K562 (cell line): Measurements from ENCODE around the gene ABT1. TPM values are rescaled to one million over a fixed set of nuclear protein-coding genes. Genes with fewer than 3 reads are reported as not detected.

ENCODE experiments used
- ATF7 ChIP-seq: fragments of 450-650 bp; IDR thresholded peaks from 2 replicates; pipeline ENCODE4 v1.7.1; 2014; ENCODE audit warnings: mild to moderate bottlenecking, moderate library complexity
- CEBPB ChIP-seq: fragments of 450-650 bp; IDR thresholded peaks from 2 replicates; pipeline ENCODE4 v1.6.1; 2016; ENCODE audit warnings: missing genetic modification characterization, missing compliant biosample characterization
- GTF2A2 ChIP-seq: IDR thresholded peaks from 2 replicates; pipeline ENCODE4 v1.6.1; 2016; ENCODE audit warnings: mild to moderate bottlenecking, missing genetic modification characterization, missing compliant biosample characterization
- KAT2B ChIP-seq: IDR thresholded peaks from one replicate; pipeline ENCODE4 v1.6.1; 2012; ENCODE audit warnings: low read depth, mild to moderate bottlenecking, control low read depth, inconsistent platforms, low read length, moderate library complexity
- NFE2 ChIP-seq: IDR thresholded peaks from 2 replicates; pipeline ENCODE4 v1.6.1; 2014; ENCODE audit warnings: antibody characterized with exemption, low read depth
- PRMT5 ChIP-seq: sonication (generic); formaldehyde crosslinking; IDR thresholded peaks from 2 replicates; pipeline ENCODE4 v1.5.0; 2020; ENCODE audit warnings: missing genetic modification reagents
- PRPF4 ChIP-seq: fragments of 200-400 bp; formaldehyde crosslinking; IDR thresholded peaks from one replicate; pipeline ENCODE4 v1.6.1; 2017; ENCODE audit warnings: low read length, low read depth, mild to moderate bottlenecking; ENCODE audit not compliant: insufficient read depth, poor library complexity, severe bottlenecking
- SIX5 ChIP-seq, 2 experiments: IDR thresholded peaks; 2 replicates each; pipeline ENCODE4 v1.6.1; 2011; ENCODE audit warnings: low read length in 2 of 2, borderline replicate concordance in 1 of 2, low read depth in 1 of 2, mild to moderate bottlenecking in 1 of 2, moderate library complexity in 1 of 2; ENCODE audit not compliant: insufficient read depth in 1 of 2
- SMARCA5 ChIP-seq: fragments of 450-650 bp; IDR thresholded peaks from 2 replicates; pipeline ENCODE4 v1.6.1; 2016
- U2AF1 ChIP-seq: fragments of 200-400 bp; formaldehyde crosslinking; optimal IDR thresholded peaks from 2 replicates; pipeline ENCODE3; 2017; ENCODE audit warnings: mild to moderate bottlenecking, low read depth, low read length, moderate library complexity
- ZBTB8A ChIP-seq: fragments of 450-650 bp; IDR thresholded peaks from 2 replicates; pipeline ENCODE4 v1.6.1; 2018; ENCODE audit warnings: mild to moderate bottlenecking, moderate library complexity; ENCODE audit not compliant: partially characterized antibody
- ZNF197 ChIP-seq: fragments of 200-800 bp; sonication (Bioruptor generic); IDR thresholded peaks from 2 replicates; pipeline ENCODE4 v1.6.1; 2016; ENCODE audit warnings: low read depth, missing genetic modification characterization, missing compliant biosample characterization
- ZNF764 ChIP-seq: fragments of 250-450 bp; sonication (Bioruptor Pico); IDR thresholded peaks from 2 replicates; pipeline ENCODE4 v1.4.0; 2020; ENCODE audit warnings: low read depth, mild to moderate bottlenecking, moderate library complexity
- polyA plus RNA-seq, 8 experiments: library from polyadenylated mRNA; depleted of rRNA in 4 of 8; stranded (reverse) in 5 of 8; unstranded in 3 of 8; fragments of >200 nt; fragmentation: Nextera tagmentation in 2 of 8; fragmentation: Illumina TruSeq in 1 of 8; extraction: Ambion mirVana in 2 of 8; extraction: Trizol in 1 of 8; gene quantifications; 2 replicates each; pipeline versions ENCODE4 v1.2.1 to v1.2.3, GENCODE V29; 2011 to 2014; ENCODE audit warnings: inconsistent platforms in 1 of 8, missing spikeins in 1 of 8
- total RNA-seq, 7 experiments: library from RNA; depleted of rRNA in 6 of 7; stranded (reverse); fragments of >200 nt in 6 of 7; fragmentation: Illumina TruSeq in 2 of 7; extraction: Trizol in 2 of 7; gene quantifications; 2 replicates each; pipeline versions ENCODE4 v1.2.1 to v1.2.3, GENCODE V29; 2011 to 2021; ENCODE audit warnings: low replicate concordance in 1 of 7
- TF ChIP-seq, protein P1 (sequence below), 2 experiments: fragments of 450-650 bp; conservative IDR thresholded peaks; 2 replicates each; pipeline ENCODE4 v1.6.1; 2017; ENCODE audit warnings: mild to moderate bottlenecking in 2 of 2, moderate library complexity in 2 of 2
- TF ChIP-seq, protein P2 (sequence below): fragments of 450-650 bp; IDR thresholded peaks from 2 replicates; pipeline ENCODE4 v1.6.1; 2016; ENCODE audit warnings: antibody characterized with exemption
- TF ChIP-seq, protein P3 (sequence below): sonication (generic); formaldehyde crosslinking; IDR thresholded peaks from 2 replicates; pipeline ENCODE4 v1.8.0; 2023; ENCODE audit warnings: mild to moderate bottlenecking, missing genetic modification reagents
- TF ChIP-seq, protein P4 (sequence below): fragments of 450-650 bp; formaldehyde crosslinking; IDR thresholded peaks from 2 replicates; pipeline ENCODE4 v1.4.0; 2020; ENCODE audit warnings: mild to moderate bottlenecking, moderate library complexity
- TF ChIP-seq, protein P5 (sequence below): sonication (generic); IDR thresholded peaks from 2 replicates; pipeline ENCODE4 v1.6.1; 2016

ABT1 gene
- total and polyA plus RNA-seq, 9 of the 15 experiments (the other 6 are each of a cell fraction or from before 2014, with no cell fraction given) = 8.8 to 52.7 (median 40.7) TPM

DNA sequence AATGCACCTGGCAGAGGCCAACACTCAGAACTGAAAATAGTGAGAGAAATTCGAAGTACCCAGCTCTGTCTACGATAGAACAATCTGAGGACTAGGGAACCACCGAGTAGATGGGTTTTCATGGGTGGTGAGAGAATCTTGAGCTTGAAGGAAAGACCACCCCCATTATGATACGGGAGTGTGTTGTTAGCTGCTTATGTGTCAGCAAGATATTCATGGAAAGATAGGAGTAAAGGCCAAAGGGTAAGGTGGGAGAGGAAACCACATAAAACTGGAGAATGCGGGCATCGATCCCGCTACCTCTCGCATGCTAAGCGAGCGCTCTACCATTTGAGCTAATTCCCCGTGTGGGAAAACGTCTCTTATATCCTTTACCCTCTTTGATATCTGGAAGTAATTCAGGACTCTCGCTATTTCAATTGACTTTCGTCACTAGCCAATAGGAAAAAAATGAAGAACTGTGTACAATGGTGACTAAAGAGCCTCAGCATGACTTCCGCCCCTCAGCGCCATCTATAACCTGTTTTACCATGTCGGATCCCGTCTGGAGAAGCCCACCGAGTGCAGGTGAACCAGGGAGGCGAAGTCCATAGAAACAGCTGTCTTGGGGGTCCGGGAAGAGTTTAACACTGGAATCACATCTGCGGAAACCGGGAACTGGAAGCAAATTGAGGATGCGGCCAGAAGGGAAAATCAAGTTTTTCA is 25.0 kb upstream of the ABT1 start (continued):
- TF ChIP-seq, protein P1, sequence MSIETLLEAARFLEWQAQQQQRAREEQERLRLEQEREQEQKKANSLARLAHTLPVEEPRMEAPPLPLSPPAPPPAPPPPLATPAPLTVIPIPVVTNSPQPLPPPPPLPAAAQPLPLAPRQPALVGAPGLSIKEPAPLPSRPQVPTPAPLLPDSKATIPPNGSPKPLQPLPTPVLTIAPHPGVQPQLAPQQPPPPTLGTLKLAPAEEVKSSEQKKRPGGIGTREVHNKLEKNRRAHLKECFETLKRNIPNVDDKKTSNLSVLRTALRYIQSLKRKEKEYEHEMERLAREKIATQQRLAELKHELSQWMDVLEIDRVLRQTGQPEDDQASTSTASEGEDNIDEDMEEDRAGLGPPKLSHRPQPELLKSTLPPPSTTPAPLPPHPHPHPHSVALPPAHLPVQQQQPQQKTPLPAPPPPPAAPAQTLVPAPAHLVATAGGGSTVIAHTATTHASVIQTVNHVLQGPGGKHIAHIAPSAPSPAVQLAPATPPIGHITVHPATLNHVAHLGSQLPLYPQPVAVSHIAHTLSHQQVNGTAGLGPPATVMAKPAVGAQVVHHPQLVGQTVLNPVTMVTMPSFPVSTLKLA (conservative IDR thresholded peaks at IDR 0.05) = peak; percentile 66 to 68
- TF ChIP-seq ZBTB8A (peak; percentile 92), PRMT5 (CRISPR knock-in tag) (no peak), ZNF197 (0 out of 2 replicates have a peak, but pooled peaks have one; percentile 25), U2AF1 (no peak), PRPF4 (no peak), KAT2B (no peak), SIX5 (IDR thresholded peaks at IDR 0.05; ENCODE audit: borderline replicate concordance in 1 of 2, insufficient read depth in 1 of 2, low read depth in 1 of 2, low read length in 2 of 2) (no peak; a peak in 1 of 4 replicates), SMARCA5 (peak; percentile 2; the same call in 1 of the 2 replicates), ATF7 (peak; percentile 90), NFE2 (peak; percentile 81), GTF2A2 (tag) (no peak), ZNF764 (peak; percentile 90), CEBPB (tag) (no peak)
- TF ChIP-seq, protein P2, sequence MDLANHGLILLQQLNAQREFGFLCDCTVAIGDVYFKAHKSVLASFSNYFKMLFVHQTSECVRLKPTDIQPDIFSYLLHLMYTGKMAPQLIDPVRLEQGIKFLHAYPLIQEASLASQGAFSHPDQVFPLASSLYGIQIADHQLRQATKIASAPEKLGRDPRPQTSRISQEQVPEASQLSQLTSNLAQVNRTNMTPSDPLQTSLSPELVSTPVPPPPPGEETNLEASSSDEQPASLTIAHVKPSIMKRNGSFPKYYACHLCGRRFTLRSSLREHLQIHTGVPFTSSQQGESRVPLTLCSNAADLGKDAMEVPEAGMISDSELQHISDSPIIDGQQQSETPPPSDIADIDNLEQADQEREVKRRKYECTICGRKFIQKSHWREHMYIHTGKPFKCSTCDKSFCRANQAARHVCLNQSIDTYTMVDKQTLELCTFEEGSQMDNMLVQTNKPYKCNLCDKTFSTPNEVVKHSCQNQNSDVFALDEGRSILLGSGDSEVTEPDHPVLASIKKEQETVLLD = peak; percentile 93
- TF ChIP-seq, protein P3, sequence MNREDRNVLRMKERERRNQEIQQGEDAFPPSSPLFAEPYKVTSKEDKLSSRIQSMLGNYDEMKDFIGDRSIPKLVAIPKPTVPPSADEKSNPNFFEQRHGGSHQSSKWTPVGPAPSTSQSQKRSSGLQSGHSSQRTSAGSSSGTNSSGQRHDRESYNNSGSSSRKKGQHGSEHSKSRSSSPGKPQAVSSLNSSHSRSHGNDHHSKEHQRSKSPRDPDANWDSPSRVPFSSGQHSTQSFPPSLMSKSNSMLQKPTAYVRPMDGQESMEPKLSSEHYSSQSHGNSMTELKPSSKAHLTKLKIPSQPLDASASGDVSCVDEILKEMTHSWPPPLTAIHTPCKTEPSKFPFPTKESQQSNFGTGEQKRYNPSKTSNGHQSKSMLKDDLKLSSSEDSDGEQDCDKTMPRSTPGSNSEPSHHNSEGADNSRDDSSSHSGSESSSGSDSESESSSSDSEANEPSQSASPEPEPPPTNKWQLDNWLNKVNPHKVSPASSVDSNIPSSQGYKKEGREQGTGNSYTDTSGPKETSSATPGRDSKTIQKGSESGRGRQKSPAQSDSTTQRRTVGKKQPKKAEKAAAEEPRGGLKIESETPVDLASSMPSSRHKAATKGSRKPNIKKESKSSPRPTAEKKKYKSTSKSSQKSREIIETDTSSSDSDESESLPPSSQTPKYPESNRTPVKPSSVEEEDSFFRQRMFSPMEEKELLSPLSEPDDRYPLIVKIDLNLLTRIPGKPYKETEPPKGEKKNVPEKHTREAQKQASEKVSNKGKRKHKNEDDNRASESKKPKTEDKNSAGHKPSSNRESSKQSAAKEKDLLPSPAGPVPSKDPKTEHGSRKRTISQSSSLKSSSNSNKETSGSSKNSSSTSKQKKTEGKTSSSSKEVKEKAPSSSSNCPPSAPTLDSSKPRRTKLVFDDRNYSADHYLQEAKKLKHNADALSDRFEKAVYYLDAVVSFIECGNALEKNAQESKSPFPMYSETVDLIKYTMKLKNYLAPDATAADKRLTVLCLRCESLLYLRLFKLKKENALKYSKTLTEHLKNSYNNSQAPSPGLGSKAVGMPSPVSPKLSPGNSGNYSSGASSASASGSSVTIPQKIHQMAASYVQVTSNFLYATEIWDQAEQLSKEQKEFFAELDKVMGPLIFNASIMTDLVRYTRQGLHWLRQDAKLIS (CRISPR knock-in tag) = peak; percentile 77
- TF ChIP-seq, protein P4, sequence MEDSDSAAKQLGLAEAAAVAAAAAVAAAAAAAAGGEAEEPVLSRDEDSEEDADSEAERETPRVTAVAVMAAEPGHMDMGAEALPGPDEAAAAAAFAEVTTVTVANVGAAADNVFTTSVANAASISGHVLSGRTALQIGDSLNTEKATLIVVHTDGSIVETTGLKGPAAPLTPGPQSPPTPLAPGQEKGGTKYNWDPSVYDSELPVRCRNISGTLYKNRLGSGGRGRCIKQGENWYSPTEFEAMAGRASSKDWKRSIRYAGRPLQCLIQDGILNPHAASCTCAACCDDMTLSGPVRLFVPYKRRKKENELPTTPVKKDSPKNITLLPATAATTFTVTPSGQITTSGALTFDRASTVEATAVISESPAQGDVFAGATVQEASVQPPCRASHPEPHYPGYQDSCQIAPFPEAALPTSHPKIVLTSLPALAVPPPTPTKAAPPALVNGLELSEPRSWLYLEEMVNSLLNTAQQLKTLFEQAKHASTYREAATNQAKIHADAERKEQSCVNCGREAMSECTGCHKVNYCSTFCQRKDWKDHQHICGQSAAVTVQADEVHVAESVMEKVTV (CRISPR knock-in tag) = peak; percentile 26; the same call in 1 of the 2 replicates
- TF ChIP-seq, protein P5, sequence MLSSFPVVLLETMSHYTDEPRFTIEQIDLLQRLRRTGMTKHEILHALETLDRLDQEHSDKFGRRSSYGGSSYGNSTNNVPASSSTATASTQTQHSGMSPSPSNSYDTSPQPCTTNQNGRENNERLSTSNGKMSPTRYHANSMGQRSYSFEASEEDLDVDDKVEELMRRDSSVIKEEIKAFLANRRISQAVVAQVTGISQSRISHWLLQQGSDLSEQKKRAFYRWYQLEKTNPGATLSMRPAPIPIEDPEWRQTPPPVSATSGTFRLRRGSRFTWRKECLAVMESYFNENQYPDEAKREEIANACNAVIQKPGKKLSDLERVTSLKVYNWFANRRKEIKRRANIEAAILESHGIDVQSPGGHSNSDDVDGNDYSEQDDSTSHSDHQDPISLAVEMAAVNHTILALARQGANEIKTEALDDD = peak; percentile 88
